ENCODE results near the gene PRKG1.
"Not testable (repeated sequence)": the region's sequence is repeated elsewhere in the genome, so short reads cannot be mapped to it uniquely, and the experiment has no call there.

The PRKG1 gene

GRCh38 chr10:51542853-51543252 is 468.6 kb downstream of the PRKG1 start:
- no peak for DNase-seq

GRCh38 chr10:51544933-51545332 is 470.6 kb downstream of the PRKG1 start:
- no peak for DNase-seq

DNA sequence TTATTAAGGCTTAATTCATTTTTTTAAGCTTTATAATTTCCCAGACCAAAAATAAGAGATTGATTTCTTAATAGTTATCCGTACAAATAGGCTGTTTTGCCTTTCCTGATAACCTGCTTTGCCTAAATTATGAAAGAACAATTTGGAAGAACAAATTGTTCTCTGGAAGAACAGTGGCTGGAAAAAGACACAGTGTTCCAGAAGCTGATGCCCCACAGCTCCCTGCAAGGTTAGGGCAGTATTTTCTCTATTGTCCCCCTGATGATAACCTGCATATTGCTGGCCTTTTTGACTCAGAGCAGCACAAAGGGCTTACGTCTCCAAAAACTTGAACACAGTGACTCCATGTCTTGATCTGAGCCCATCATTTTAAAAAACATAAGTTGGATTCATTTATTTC is 473.7 kb downstream of the PRKG1 start:
- DNase-seq: no peak

DNA sequence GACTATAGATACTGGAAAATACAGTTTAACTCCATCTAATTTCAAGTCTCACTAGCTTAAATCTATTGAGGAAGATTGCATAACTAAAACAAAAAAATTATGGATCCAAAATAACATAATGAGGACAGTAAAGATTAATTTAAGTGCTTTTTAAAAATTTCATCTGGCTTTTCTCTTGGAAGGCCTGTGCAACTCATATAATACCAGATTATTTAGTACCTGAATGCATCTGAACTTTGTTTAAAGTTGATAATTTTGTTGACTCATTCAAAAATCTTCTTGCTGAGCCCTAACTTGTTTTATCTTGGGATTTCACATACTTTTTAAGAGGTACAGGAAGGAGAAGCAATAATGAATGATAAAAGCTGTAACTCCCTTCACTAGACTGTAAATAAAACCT is 478.6 kb downstream of the PRKG1 start:
- no peak for DNase-seq

- no peak for DNase-seq
Measured at GRCh38 chr10:51564896-51565510, 490.7 kb downstream of the PRKG1 start.

DNA sequence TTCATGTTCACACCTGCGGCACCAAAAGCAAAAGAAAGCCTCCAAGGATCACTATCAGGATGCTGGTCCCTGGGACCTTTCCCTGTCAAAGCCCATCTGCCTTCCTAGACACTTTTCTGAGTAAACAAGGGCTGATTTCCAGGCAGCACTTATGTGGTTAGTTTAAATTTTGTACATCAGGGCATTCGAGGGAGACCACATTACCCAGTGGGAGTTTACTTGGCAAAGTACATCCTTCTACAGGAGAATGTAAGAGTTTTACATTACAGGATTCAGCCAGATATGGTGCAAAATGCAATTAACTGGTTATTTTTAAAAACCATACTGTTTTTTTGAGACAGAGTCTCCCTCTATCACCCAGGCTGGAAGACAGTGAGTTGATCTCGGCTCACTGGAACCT is 493.0 kb downstream of the PRKG1 start:
- no peak for DNase-seq

DNA sequence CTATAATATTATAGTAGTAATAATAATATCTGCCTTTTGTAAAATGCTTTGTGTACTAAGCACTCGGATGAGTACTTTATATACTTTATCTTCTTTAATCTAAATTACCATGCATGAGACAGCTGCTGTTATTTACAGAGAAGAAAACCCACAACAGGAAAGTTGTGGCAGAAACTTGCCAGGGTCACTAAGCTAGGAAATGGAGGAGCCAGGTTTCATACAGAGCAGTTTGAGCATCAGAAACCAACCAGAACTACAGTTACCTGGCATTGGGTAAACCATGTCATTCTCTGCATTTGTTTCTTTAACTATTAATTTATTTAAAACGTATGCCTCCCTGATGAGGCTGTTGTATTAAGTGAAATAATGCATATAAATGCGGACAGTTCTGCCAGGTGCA is 495.2 kb downstream of the PRKG1 start:
- no peak for DNase-seq

DNA sequence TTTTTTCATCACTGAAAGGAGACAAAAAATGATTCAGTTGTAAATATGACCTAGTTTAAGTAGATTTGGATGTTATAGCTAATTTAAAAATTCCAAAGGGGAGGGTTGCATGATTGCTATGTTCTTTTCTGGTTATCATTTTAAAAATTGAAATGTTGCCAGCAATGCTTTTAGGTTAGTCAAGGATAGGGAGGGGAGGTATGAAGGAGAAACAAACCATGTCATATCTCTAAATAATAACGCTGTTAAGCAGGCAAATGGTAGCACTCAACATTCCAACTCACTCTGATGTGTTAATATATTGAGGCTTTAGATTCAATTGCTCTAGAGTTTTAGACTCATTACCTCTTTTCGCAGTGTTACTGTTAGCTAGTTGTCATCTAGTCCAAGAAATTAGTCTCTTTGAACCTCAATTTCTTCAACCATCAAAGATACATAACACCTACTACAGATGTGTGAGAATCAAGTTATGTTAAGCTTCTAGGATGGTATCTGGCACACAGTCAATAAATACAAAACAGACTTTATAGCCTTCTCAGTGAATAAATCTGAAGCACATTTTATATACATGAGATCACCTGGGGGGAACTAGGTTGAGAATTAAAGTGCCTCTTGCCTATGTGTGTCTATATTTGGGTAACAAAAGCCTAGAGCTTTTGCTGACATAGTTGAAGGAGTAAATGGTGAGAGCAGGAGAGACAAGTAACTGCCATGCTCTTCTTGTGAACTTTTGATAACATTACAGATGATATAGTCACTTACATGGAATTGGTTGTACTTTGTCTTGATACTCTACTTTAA is 500.2 kb downstream of the PRKG1 start:
- DNase-seq: no peak

GRCh38 chr10:51581196-51581595 is 506.9 kb downstream of the PRKG1 start:
- not testable (repeated sequence) for DNase-seq

DNA sequence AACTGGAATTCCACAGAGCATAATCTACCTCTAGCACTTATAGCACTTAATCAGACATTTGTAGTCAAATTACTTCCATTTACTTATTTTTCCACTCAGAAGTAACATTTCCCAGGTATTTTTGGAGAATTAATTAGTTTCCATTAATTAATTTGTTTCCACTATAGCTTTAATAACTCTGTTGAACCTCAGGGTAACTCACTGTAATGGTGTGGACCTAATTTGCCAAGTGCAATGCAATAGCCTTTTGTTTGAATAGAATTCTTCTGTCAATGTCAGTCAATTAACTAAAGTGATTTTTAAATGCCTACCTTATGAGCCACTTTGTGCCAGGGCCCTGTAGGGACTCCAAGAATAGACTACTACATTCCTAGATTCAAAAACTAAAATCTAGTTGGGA is 509.7 kb downstream of the PRKG1 start:
- no peak for DNase-seq

- DNase-seq: no peak
Measured at GRCh38 chr10:51585742-51586141, 511.5 kb downstream of the PRKG1 start.

- DNase-seq: no peak
Measured at GRCh38 chr10:51588984-51589383, 514.7 kb downstream of the PRKG1 start.

- no peak for DNase-seq
Measured at GRCh38 chr10:51590818-51591217, 516.5 kb downstream of the PRKG1 start.

DNA sequence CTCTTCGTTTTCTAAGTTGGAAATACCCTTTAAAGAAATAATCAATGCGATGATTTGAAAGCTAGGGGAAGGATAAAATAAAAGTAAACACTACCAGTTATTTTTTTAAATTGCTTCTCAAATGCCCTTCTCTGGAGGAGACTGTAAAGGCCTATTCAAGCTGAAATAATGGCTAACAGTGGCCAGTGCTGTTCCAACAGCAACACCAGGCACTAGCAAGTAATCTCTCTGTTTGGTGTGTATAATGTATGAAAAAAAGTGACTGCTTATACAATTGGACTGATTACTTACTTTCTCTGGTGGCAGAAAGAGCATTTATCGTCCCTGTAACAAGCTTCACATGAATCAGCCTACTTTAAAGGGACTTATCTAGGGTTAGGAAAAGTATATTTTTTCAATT is 522.4 kb downstream of the PRKG1 start:
- DNase-seq: no peak

DNA sequence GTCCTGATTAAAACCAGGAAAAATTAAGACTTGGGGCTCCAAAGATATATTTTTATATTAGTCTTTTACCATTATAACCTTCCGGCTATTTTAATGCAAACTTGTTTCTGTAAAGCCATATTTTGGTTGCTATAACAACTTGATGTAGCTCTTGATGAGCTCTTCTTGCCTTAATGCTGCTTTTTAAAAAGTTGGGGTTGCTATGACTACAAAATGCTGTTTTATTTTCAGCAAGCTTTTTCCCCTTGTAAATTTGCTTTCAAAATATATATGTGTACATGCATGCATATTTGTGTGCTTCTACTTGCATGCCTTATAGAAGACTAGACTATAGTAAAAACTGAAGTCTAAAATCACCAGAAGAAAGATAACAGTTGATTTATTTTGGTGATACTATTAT is 525.4 kb downstream of the PRKG1 start:
- DNase-seq: no peak

DNA sequence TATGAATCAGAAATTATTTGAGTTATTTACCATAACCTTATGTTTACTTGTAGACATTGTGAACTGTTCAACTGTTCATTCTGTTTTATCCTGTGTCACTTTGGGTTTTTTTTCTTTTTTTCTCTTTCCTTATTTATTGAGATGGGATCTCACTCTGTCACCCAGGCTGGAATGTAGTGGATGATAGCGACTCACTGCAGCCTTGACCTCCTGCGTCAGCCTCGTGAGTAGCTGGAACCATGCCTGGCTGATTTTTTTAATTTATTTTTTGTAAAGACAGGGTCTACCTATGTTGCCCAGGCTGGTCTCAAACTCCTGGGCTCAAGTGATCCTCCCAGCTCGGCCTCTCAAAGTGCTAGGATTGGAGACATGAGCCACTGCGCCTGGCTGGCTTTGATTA is 528.0 kb downstream of the PRKG1 start:
- DNase-seq: no peak

DNA sequence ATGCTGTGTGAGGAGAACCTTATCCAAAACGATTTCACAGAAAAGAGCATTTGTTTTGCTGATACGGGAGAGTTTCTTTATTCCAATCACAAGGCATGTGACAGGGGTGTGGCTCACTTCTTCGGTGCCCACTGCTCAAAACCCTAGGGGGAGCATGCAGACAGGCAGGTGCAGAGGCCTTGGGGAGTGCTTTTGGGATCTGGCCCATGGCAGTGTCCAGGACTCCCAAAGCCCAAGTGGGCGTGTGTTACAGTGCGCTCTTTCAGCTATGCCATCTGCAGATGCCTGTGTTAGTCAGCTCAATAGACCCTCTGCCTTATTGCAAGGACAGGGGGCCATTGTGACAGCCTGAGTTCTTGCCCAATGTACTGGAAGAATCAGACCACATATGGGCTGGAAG is 530.3 kb downstream of the PRKG1 start:
- no peak for DNase-seq

GRCh38 chr10:51606825-51607462 is 532.7 kb downstream of the PRKG1 start:
- DNase-seq: no peak

DNA sequence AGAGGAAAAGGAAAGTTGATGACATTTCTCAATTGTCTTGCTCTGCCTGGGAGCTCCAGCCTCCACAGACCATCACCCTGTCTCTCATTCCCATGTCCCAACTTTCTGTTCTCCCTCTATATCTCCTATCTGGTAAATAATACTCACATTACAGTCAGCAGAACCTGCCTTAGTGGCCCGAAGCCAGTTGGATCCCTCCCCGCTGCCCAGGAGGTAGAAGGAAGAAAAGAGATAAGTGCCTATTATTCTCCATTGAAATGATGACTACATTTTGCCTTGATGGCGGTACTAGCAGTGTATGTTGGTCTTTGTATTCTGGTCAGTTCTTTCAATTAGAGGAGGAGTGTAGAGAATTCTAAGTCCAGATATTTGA is 533.2 kb downstream of the PRKG1 start:
- DNase-seq: no peak

GRCh38 chr10:51608211-51608610 is 533.9 kb downstream of the PRKG1 start:
- DNase-seq: no peak

DNA sequence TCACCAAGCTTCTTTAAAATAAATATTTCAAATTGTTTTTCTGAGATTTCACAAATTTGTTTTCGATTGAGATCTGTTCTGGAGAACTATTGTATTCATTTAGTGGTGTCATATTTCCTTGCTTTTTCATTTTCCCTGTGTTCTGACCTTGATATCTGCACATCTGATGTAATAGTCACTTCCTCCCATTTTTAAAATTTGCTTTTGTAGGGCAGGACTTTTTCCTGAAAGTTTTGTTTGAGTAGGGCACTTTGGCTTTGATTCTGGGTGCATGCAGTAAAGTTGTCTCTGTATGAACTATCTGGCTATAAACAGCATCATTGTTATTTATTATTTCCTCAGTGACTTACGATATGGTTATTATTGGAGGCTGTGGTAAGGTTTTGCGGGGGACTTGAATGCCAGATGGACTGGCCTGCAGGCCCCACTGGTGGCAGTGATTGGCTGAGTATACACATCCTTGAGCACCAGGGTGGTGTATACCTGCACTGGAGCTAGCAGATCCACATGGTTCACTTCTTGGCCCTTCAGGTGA is 541.5 kb downstream of the PRKG1 start:
- DNase-seq: no peak

- DNase-seq: peak; percentile 2
Measured at GRCh38 chr10:51617576-51618235, 543.4 kb downstream of the PRKG1 start.

GRCh38 chr10:51619365-51619764 is 545.1 kb downstream of the PRKG1 start:
- DNase-seq: no peak

DNA sequence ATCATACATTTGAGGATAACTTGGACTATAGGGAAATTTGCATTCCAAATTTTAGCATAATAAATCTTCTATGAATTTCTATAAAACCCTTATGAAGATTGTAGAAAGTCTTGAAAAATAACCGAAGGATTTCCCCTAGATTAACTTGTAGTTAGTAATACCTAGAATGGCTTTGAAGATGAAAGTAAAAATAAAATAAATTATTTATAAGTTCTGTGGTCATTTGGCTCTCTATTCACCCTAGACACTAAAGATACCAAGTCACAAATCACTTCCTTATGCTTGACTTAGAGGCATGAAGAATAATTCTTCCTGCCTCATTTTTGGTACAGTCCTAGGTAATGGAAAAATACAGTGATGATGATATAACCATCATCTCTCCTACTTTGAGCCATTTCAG is 545.8 kb downstream of the PRKG1 start:
- no peak for DNase-seq

Measured in activated CD4-positive, alpha-beta T cell treated with anti-CD3 and anti-CD28 coated beads, Interleukin-10, Interleukin-2, amounts not matched to agents 100 ng/mL and 50 ng/mL, durations not matched to agents 16 hours and 8 hours (primary cell).